Neural progenitor cell (in vitro differentiated cells): ENCODE data around the gene B4GALNT3.

Source experiments
- EZH2 ChIP-seq: fragments of 200-600 bp; sonication (generic); IDR thresholded peaks from 2 replicates; pipeline ENCODE4 v1.6.1; 2017; ENCODE audit warnings: antibody characterized with exemption, mild to moderate bottlenecking, moderate library complexity
- EZH2phosphoT487 ChIP-seq: fragments of 200-600 bp; sonication (generic); IDR thresholded peaks from 2 replicates; pipeline ENCODE4 v1.6.1; 2017; ENCODE audit warnings: antibody characterized with exemption
- TF ChIP-seq, protein P1 (sequence below): fragments of 200-600 bp; sonication (generic); IDR thresholded peaks from 2 replicates; pipeline ENCODE4 v1.5.1; 2017; ENCODE audit warnings: antibody characterized with exemption, mild to moderate bottlenecking

- TF ChIP-seq EZH2phosphoT487: no peak
- no peak for TF ChIP-seq EZH2
- TF ChIP-seq, protein P1, sequence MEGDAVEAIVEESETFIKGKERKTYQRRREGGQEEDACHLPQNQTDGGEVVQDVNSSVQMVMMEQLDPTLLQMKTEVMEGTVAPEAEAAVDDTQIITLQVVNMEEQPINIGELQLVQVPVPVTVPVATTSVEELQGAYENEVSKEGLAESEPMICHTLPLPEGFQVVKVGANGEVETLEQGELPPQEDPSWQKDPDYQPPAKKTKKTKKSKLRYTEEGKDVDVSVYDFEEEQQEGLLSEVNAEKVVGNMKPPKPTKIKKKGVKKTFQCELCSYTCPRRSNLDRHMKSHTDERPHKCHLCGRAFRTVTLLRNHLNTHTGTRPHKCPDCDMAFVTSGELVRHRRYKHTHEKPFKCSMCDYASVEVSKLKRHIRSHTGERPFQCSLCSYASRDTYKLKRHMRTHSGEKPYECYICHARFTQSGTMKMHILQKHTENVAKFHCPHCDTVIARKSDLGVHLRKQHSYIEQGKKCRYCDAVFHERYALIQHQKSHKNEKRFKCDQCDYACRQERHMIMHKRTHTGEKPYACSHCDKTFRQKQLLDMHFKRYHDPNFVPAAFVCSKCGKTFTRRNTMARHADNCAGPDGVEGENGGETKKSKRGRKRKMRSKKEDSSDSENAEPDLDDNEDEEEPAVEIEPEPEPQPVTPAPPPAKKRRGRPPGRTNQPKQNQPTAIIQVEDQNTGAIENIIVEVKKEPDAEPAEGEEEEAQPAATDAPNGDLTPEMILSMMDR: no peak
Measured at GRCh38 chr12:597926-598568, 138.3 kb downstream of the B4GALNT3 start.
